ENCODE measurements around the gene PIN1. TPM values are rescaled to one million over a fixed set of nuclear protein-coding genes. Genes with fewer than 3 reads are reported as not detected.

PIN1 gene
- polyA plus RNA-seq, 3 donors: 46.7 to 76.9 (median 64.0) TPM

DNA sequence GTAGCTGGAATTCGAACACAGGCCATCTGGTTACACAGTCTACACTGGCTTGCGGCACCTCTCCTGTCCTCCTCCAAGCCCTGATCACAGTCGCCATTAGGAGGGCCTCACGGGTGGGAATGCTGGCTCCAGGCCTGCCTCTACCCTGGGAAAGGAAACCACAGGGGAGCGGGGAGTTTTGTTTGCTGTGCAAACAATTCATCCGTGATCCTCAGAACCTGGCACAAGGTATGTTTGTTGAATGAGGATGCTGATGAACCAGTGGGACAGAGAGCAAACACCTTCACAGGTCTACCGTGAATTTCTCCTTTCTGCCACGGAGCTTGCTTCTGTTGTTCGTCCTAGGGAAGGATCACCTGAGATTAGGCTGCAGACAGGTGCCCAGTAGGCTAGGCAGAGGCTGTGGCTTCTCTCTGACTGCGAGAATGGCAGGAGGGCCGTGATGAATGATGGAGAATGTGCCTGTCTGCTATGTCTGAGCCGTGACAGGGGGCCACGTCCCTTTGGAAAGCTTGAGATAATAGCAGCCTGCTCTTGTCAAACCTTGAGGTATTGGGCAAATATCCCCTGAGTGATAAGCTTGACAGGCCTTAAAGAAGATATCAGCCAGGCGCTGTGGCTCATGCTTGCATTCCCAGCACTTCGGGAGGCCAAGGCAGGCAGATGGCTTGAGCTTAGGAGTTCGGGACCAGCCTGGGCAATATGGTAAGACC, 36.7 kb downstream of the PIN1 start:
- no peak for DNase-seq (ENCODE audit: extremely low read depth in 1 of 11, low read depth in 9 of 11, low spot score in 4 of 11)

DNA sequence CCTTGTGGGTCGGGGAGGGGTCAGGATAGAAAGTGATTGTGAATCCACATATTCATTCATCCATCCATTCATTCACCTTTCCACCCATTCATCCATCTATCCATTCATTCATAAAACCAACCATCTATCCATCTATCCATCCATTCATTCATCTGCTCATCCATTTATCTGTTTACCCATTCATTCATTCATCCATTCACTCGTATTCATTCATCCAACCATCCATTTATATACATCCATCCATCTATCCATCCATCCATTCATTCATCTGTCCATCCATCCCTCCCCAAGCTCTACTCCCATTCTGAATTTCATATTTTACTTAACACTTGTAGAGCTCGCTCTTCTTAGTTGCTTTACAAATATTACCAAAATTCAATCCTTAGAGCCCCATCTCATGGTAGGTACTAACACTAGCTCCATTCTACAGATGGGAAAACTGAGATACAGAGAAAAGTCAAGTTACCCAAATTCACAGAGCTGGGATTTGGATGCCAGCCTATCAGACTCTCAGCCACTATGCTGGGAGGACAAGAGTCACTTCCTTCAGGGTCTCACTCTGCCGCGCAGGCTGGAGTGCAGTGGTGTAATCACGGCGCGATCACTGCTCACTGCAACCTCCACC, 37.6 kb downstream of the PIN1 start:
- no peak for DNase-seq (ENCODE audit: extremely low read depth in 1 of 11, low read depth in 9 of 11, low spot score in 4 of 11)

DNA sequence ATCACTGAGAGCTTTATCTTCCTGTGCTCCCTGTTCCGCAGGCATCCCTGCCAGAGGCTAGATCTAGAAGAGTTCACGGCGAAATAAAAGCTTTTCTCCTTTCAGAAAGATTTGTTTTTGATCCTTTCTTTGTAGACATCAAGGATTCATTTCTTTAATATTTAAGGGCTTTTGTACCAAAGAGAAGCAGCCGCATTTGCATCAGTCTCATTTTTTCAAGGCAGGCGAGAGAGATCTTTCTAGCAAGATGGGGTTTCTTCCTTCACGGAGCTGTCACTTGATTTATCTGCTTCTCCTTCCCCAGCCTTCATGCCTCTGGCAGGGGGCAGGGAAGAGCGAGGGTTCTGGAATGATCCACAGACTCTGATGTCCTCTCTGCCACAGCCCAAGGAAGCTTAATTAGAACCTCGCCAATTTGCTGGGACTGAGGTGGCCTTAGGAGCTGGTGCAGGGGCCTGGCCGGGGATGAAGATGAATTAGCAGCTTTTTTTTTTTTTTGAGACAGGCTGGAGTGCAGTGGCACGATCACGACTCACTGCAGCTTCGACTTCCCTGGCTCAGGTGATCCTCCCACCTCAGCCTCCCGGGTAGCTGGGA, 40.0 kb downstream of the PIN1 start:
- no peak for DNase-seq (ENCODE audit: extremely low read depth in 1 of 11, low read depth in 9 of 11, low spot score in 4 of 11)

DNA sequence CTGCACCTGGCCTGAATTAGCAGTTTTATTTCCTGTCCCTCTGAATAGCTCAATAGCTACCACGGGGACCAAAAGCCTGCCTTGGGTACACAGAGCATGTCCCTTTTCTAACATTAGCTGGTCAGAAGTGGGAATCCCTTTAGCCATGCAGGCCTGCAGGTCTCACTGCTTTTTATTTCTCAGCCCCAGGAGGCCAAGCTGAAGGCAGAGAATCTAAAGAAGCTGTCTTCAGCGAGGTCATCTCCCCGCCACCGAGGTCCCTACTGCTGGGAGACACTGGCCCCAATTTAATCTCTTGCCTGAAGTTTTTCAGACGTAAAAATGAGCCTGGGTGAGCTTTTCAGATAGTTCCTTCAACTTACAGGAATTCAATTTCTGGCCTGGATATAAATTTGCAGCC, 40.7 kb downstream of the PIN1 start:
- no peak for DNase-seq (ENCODE audit: extremely low read depth in 1 of 11, low read depth in 9 of 11, low spot score in 4 of 11)

DNA sequence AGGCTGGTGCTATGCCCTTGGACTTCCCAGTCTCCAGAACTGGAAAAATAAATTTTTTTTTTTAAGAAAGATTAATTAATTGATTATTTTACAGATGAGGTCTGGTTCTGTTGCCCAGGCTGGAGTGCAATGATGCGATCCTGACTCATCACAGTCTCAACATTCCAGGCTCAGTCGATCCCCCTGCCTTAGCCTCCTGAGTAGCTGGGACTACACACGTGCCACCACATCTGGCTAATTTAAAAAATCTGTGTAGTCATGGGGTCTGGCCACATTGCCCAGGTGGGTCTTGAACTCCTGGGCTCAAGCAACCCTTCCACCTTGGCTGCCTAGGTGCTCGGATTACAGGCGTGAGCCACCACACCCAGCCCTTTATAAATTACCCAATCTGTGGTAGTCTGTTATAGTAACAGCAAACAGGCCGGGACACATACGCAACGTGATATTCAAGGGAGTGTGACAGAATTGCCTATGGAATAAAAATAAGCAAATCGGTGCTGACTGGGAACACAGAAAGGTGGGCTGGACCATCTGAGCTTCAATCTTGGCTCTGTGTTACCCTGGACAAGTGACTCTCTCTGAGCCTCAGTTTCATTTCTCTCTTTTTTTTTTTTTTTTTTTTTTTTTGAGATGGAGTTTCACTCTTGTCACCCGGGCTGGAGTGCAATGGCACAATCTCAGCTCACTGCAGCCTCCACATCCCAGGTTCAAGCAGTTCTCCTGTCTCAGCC, 42.8 kb downstream of the PIN1 start:
- no peak for DNase-seq (ENCODE audit: extremely low read depth in 1 of 11, low read depth in 9 of 11, low spot score in 4 of 11)

DNA sequence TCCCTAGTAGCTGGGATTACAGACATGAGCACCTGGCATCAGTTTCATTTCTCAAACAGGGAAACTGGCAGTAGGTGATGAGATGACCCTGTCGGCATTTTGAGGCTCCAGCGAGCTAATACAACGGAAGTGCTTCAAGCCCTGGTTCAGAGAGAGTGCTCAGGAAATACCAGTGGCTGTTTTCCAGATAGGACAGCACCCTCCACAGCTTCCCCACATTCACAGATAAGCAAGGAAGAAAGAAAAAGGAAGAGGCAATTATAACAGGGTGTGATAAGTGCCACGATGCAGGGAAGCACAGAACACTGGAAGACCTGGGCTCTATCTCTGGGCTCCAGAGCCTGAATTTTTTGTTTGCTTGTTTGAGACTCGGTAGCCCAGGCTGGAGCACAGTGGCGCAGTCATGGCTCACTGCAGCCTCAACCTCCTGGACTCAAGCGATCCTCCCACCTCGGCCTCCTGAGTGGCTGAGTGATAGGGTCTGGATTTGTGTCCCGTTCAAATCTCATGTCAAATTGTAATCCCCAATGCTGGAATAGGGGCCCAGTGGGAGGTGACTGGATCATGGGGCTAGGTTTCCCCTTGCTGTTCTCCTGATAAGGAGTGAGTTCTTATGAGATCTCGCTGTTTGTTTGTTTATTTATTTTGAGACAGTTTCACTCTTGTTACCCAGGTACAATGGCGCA, 43.5 kb downstream of the PIN1 start:
- DNase-seq (ENCODE audit: extremely low read depth in 1 of 11, low read depth in 9 of 11, low spot score in 4 of 11): no peak

DNA sequence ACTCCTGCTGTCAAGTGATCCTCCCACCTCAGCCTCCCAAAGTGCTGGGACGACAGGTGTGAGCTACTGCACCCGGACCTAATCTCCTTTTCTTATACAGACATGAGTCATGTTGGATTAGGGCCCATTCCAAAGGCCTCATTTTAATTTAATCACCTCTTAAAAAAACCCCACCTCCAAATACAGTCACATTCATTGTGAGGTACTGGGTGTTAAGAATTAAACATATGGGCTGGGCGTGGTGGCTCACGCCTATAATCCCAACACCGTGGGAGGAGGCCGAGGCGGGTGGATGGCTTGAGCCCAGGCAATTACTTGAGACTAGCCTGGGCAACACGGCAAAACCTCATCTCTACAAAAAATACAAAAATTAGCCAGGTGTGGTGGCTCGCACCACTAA, 46.6 kb downstream of the PIN1 start:
- no peak for DNase-seq (ENCODE audit: extremely low read depth in 1 of 11, low read depth in 9 of 11, low spot score in 4 of 11)

DNA sequence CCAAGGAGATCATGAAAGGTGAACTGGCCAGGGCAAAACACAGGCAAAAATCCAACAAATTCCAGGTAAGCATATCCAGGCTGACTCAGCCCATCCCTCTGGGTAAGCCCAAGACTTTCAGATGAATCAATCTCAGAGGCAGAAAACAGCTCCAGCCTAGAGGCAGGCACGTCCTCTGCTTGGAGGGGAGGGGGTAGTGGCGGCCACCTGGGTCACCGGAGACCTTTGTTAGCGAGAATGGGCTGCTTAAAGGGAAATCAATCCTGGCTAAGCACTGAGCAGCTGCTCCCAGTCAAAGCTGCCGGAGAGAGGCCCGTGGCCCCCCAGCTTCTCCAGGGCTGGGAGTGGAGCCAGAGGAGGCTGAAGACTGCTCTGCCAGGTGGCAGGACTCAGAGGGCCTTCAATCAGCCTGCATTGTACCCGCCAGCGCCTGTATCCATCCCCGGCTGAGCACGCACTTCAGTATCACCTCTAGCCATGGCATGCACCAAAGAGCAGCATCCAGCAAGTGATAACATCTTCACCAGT, 48.2 kb downstream of the PIN1 start:
- DNase-seq (ENCODE audit: extremely low read depth in 1 of 11, low read depth in 9 of 11, low spot score in 4 of 11): peak in 7 of 11 donors; percentile 18 to 45 (median 32)

DNA sequence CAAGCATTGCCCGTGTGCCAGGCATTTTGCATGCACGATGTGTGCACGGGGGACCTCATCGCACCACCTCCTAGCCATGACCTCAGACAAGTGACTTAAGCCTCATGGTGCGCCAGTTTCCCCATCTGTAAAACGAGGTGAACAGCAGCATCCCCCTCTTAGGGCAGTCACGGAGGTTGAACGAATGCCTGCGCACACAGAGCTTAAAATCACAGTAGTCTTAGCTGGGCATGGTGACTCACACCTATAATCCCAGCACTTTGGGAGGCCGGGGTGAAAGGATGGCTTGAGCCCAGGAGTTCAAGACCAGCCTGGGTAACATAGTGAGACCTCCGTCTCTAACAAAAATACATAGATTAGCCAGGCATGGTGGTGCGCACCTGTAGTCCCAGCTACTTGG, 48.6 kb downstream of the PIN1 start:
- DNase-seq (ENCODE audit: extremely low read depth in 1 of 11, low read depth in 9 of 11, low spot score in 4 of 11): no peak

DNA sequence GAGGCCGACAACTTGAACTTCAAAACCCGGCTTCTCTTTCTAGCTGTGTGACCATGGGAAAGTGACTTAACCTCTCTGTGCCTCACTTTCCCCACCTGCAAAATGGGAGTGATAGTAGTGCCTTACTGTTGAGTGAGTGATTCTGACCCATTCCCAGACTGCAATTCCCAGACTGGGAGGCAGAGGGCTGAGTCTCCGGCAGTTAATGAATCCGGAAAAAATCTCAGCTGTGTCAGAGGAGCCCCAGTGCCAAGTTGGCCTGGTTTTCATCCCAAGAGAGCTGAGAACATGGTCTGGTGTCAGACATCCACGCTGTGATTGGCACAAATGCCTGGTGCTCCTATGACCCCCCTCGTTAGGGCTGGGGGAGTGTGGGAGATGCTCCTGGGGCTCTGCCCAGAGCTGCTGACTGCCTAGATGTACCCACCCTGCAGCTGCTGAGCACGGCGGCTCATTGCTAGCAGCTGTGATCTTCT, 50.0 kb downstream of the PIN1 start:
- DNase-seq (ENCODE audit: extremely low read depth in 1 of 11, low read depth in 9 of 11, low spot score in 4 of 11): no peak

DNA sequence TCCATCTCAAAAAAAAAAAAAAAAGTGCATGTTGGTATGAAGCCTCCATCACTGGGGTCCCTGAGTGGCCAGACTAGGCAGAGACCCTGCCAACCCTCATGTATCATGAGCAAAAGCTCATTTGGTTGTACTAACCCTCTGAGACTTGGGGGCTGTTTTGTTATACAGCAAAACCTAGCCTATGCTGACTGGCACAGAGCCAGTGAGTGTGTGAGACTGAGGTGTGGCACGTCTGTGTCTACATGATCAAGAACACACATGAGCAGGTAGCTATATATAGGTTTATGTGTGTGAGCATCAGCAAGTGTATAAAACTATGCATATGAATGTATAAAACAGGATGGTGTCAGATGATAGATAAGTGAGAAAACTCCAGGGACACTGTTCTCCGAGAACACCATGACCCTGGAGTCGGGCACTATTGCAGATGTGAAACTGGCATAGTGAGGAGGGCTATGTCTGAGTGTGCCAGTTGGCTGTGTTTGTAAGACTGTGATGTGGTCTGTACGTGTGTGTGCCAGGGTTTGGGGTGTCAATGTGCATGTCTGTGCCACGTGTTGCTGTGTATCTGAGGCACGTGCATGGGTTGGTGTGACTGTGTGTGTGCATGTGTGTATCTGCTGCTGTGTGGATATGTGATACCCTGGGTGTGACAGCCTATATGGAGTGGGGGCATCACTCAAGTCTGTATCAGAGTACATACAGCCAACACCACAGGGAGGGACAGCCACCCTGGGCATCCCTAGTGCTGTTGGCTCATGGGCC, 56.7 kb downstream of the PIN1 start:
- DNase-seq (ENCODE audit: extremely low read depth in 1 of 11, low read depth in 9 of 11, low spot score in 4 of 11): no peak

Other genes starting within 250 kb of the PIN1 start
- 10 to 100 TPM; 49.3 to 62.8 (median 62.5) TPM for gene ZNF561, start 214.1 kb upstream of the PIN1 start, polyA plus RNA-seq (ENCODE audit: insufficient read length in 3 of 3)
- 10 to 100 TPM; 25.7 to 26.7 (median 26.4) TPM for gene ZNF562, start 160.2 kb upstream of the PIN1 start, polyA plus RNA-seq (ENCODE audit: insufficient read length in 3 of 3)
- gene ZNF846, start 66.6 kb upstream of the PIN1 start, polyA plus RNA-seq (ENCODE audit: insufficient read length in 3 of 3): 10 to 100 TPM; 20.1 to 33.0 (median 20.5) TPM
- 10 to 100 TPM; 26.6 to 35.3 (median 29.2) TPM for gene FBXL12, start 16.2 kb upstream of the PIN1 start, polyA plus RNA-seq (ENCODE audit: insufficient read length in 3 of 3)
- gene UBL5, start 7.4 kb upstream of the PIN1 start, polyA plus RNA-seq (ENCODE audit: insufficient read length in 3 of 3): 100 to 1,000 TPM; 261 to 311 (median 295) TPM
- gene OLFM2, start 101.2 kb downstream of the PIN1 start, polyA plus RNA-seq (ENCODE audit: insufficient read length in 3 of 3): 10 to 100 TPM; 21.1 to 26.8 (median 21.1) TPM
- gene COL5A3, start 175.2 kb downstream of the PIN1 start, polyA plus RNA-seq (ENCODE audit: insufficient read length in 3 of 3): 1 to 10 TPM in 1 of 3 donors, under 1 TPM in 2; 0.56 to 1.7 (median 0.96) TPM
- gene RDH8, start 178.2 kb downstream of the PIN1 start, polyA plus RNA-seq (ENCODE audit: insufficient read length in 3 of 3): under 1 TPM in 1 of 3 donors, not detected in 2; 0.27 TPM

All from renal cortex interstitium (tissue), 11 donors.